AG04450 (cell line): Measurements from ENCODE around the gene POLR1G. TPM values are rescaled to one million over a fixed set of nuclear protein-coding genes. Genes with fewer than 3 reads are reported as not detected.

ENCODE experiments used
- CTCF ChIA-PET: fragments of 300-600, 350-600 bp; formaldehyde crosslinking; extraction: SDS; loops from one replicate; lab custom pipeline; 2022; ENCODE audit warnings: antibody characterized with exemption, inconsistent platforms; lab: Charles Lee
- POLR2A ChIA-PET: fragments of 350-600 bp; formaldehyde crosslinking; extraction: SDS; loops from one replicate; lab custom pipeline; 2021; ENCODE audit warnings: antibody characterized with exemption, inconsistent platforms; lab: Yijun Ruan, JAX
- DNase-seq: peaks from one replicate; pipeline ENCODE4 v3.0.0-alpha.2; 2011; ENCODE audit warnings: low read depth, low spot score
- H3K27ac ChIP-seq: one replicate; pipeline ENCODE4 v1.5.1; 2012; ENCODE audit warnings: low read depth, low read length, control low read depth
- H3K27me3 ChIP-seq: one replicate; pipeline ENCODE4 v1.6.0; 2012; ENCODE audit warnings: low read length; ENCODE audit not compliant: control insufficient read depth, insufficient read depth
- H3K4me3 ChIP-seq: 2 replicates; pipeline ENCODE4 v1.5.1; 2011; ENCODE audit warnings: mild to moderate bottlenecking, low read depth, low read length, control low read depth
- H3K9me3 ChIP-seq: 2 replicates; pipeline ENCODE4 v1.5.1; 2012; ENCODE audit warnings: low read length; ENCODE audit not compliant: control insufficient read depth, insufficient read depth
- CTCF ChIP-seq: IDR thresholded peaks from 2 replicates; pipeline ENCODE4 v1.5.1; 2011; ENCODE audit warnings: low read depth, low read length, control low read depth, inconsistent platforms
- polyA plus RNA-seq: library from polyadenylated mRNA; depleted of rRNA; stranded (reverse); fragments of >200 nt; gene quantifications from 2 replicates; pipeline ENCODE4 v1.2.3, GENCODE V29; 2011; rRNA removed
- small RNA-seq: library from RNA; depleted of rRNA; stranded (forward); fragments of <200 nt; gene quantifications from one replicate; pipeline ENCODE3, GENCODE V24; 2012; ENCODE audit warnings: low read depth; ENCODE audit not compliant: insufficient read length

POLR1G gene
- polyA plus RNA-seq, 1 experiment, result 3.0 TPM

GRCh38 chr19:45455707-45456499, 49.5 kb downstream of the POLR1G start:
- CTCF ChIA-PET, result interaction anchor here (1.1 to 2.0 kb wide), 5 partner anchors 12 to 29 kb away, joined by 4 to 16 read pairs (median 6); partner anchors contain the start of gene FOSB

GRCh38 chr19:45456500-45456815, 50.0 kb downstream of the POLR1G start:
- no peak for DNase-seq
- TF ChIP-seq CTCF, result no peak
- Histone ChIP-seq H3K27ac (peak overlapping the region; percentile 99), H3K4me3 (no peak overlapping the region), H3K27me3 (no peaks in the 10 kb centered on the region), H3K9me3 (no peaks in the 10 kb centered on the region)
- POLR2A ChIA-PET, result interaction anchor here (0.6 to 2.4 kb wide), 3 partner anchors 11 to 214 kb away, joined by 5 to 32 read pairs (median 22); partner anchors contain the start of gene FOSB
- CTCF ChIA-PET, result interaction anchor here (0.7 to 1.5 kb wide), 5 partner anchors 11 to 29 kb away, joined by 4 to 8 read pairs (median 5); partner anchors contain the start of gene FOSB

More at GRCh38 chr19:45455707-45456499, 49.5 kb downstream of the POLR1G start:
- POLR2A ChIA-PET, result interaction anchor here (0.6 to 2.4 kb wide), 4 partner anchors 11 to 218 kb away, joined by 4 to 32 read pairs (median 15); partner anchors contain the start of gene FOSB
- Histone ChIP-seq H3K27me3 (no peaks in the 10 kb centered on the region), H3K27ac (peak overlapping the region; percentile 99), H3K9me3 (no peaks in the 10 kb centered on the region; the same call in 1 of the 2 replicates), H3K4me3 (peak overlapping the region; percentile 42)
- TF ChIP-seq CTCF, result no peak
- DNase-seq, result peak; percentile 97

- Histone ChIP-seq H3K4me3 (no peak overlapping the region), H3K9me3 (no peaks in the 10 kb centered on the region), H3K27me3 (no peaks in the 10 kb centered on the region), H3K27ac (no peak overlapping the region)
- no peak for DNase-seq
- POLR2A ChIA-PET, result no interaction called here
- CTCF ChIA-PET, result interaction anchor here (1.1 to 1.5 kb wide), 3 partner anchors 10 to 28 kb away, joined by 4 to 6 read pairs (median 5); partner anchors contain the start of gene FOSB
- no peak for TF ChIP-seq CTCF
These were observed 51.3 kb downstream of the POLR1G start for GRCh38 chr19:45457776-45458175.

Small RNA genes within 50 kb of the gene (small RNA-seq; reads per million reads assigned to genes)
- gene MIR6088, result not detected

Other genes starting within 250 kb of the POLR1G start
- gene NKPD1, start 245.7 kb upstream of the POLR1G start, polyA plus RNA-seq, result 0.04 TPM in 2 replicates
- 5.8 and 9.4 TPM in 2 replicates for gene TRAPPC6A, start 228.4 kb upstream of the POLR1G start, polyA plus RNA-seq
- 7.0 and 8.2 TPM in 2 replicates for gene BLOC1S3, start 227.9 kb upstream of the POLR1G start, polyA plus RNA-seq
- not detected in 2 replicates for gene EXOC3L2, start 161.2 kb upstream of the POLR1G start, polyA plus RNA-seq
- gene MARK4, start 155.4 kb upstream of the POLR1G start, polyA plus RNA-seq, result 12.6 and 18.9 TPM in 2 replicates
- gene CKM, start 83.8 kb upstream of the POLR1G start, polyA plus RNA-seq, result not detected in 2 replicates
- not detected in 2 replicates for gene KLC3, start 65.9 kb upstream of the POLR1G start, polyA plus RNA-seq
- 51.4 and 69.4 TPM in 2 replicates for gene ERCC2, start 36.1 kb upstream of the POLR1G start, polyA plus RNA-seq
- 2.4 and 5.1 TPM in 2 replicates for gene PPP1R13L, start 1.6 kb upstream of the POLR1G start, polyA plus RNA-seq
- gene ERCC1, start 17.3 kb downstream of the POLR1G start, polyA plus RNA-seq, result 75.8 and 113 TPM in 2 replicates
- 1.3 and 1.7 TPM in 2 replicates for gene FOSB, start 61.4 kb downstream of the POLR1G start, polyA plus RNA-seq
- gene RTN2, start 90.4 kb downstream of the POLR1G start, polyA plus RNA-seq, result 13.6 and 15.5 TPM in 2 replicates
- gene PPM1N, start 91.8 kb downstream of the POLR1G start, polyA plus RNA-seq, result 1.5 and 1.8 TPM in 2 replicates
- 49.6 and 60.8 TPM in 2 replicates for gene VASP, start 100.8 kb downstream of the POLR1G start, polyA plus RNA-seq
- 12.2 and 13.3 TPM in 2 replicates for gene OPA3, start 178.2 kb downstream of the POLR1G start, polyA plus RNA-seq
- not detected in 2 replicates for gene GPR4, start 195.6 kb downstream of the POLR1G start, polyA plus RNA-seq
- 10.8 and 14.9 TPM in 2 replicates for gene EML2, start 232.8 kb downstream of the POLR1G start, polyA plus RNA-seq